K562 (cell line): ENCODE measurements around the gene MRPL11. TPM values are rescaled to one million over a fixed set of nuclear protein-coding genes. Genes with fewer than 3 reads are reported as not detected.

Source experiments
- HDAC2 ChIP-seq: fragments of 450-650 bp; IDR thresholded peaks from 2 replicates; pipeline ENCODE4 v1.6.1; 2016; ENCODE audit warnings: mild to moderate bottlenecking
- MAZ ChIP-seq, 2 experiments: fragments of 450-650 bp in 1 of 2; sonication (generic) in 1 of 2; formaldehyde crosslinking; IDR thresholded peaks in 1 of 2; conservative IDR thresholded peaks in 1 of 2; 2 replicates each; pipeline versions ENCODE4 v1.4.0 to v1.5.0; 2020; ENCODE audit warnings: mild to moderate bottlenecking in 1 of 2, missing genetic modification reagents in 1 of 2
- NFYB ChIP-seq: IDR thresholded peaks from 2 replicates; pipeline ENCODE4 v1.6.1; 2011; ENCODE audit warnings: mild to moderate bottlenecking, moderate library complexity; ENCODE audit not compliant: insufficient read length; ENCODE audit errors: extremely low read depth
- PTTG1 ChIP-seq: fragments of 450-650 bp; IDR thresholded peaks from 2 replicates; pipeline ENCODE4 v1.6.1; 2016; ENCODE audit warnings: low read depth, mild to moderate bottlenecking, missing genetic modification characterization, missing compliant biosample characterization
- TAF9B ChIP-seq: fragments of 450-650 bp; IDR thresholded peaks from 2 replicates; pipeline ENCODE4 v1.6.1; 2018; ENCODE audit warnings: mild to moderate bottlenecking; ENCODE audit not compliant: partially characterized antibody
- ZNF644 ChIP-seq: fragments of 200-800 bp; sonication (Bioruptor generic); IDR thresholded peaks from 2 replicates; pipeline ENCODE4 v1.6.1; 2016; ENCODE audit warnings: low read depth, missing genetic modification characterization, missing compliant biosample characterization
- polyA plus RNA-seq, 8 experiments: library from polyadenylated mRNA; depleted of rRNA in 4 of 8; stranded (reverse) in 5 of 8; unstranded in 3 of 8; fragments of >200 nt; fragmentation: Nextera tagmentation in 2 of 8; fragmentation: Illumina TruSeq in 1 of 8; extraction: Ambion mirVana in 2 of 8; extraction: Trizol in 1 of 8; gene quantifications; 2 replicates each; pipeline versions ENCODE4 v1.2.1 to v1.2.3, GENCODE V29; 2011 to 2014; ENCODE audit warnings: inconsistent platforms in 1 of 8, missing spikeins in 1 of 8
- total RNA-seq, 7 experiments: library from RNA; depleted of rRNA in 6 of 7; stranded (reverse); fragments of >200 nt in 6 of 7; fragmentation: Illumina TruSeq in 2 of 7; extraction: Trizol in 2 of 7; gene quantifications; 2 replicates each; pipeline versions ENCODE4 v1.2.1 to v1.2.3, GENCODE V29; 2011 to 2021; ENCODE audit warnings: low replicate concordance in 1 of 7
- TF ChIP-seq, protein P1 (sequence below): sonication (generic); formaldehyde crosslinking; IDR thresholded peaks from 2 replicates; pipeline ENCODE4 v1.8.0; 2023; ENCODE audit warnings: mild to moderate bottlenecking, missing genetic modification reagents
- TF ChIP-seq, protein P2 (sequence below): fragments of 450-650 bp; formaldehyde crosslinking; IDR thresholded peaks from 2 replicates; pipeline ENCODE4 v1.4.0; 2020; ENCODE audit warnings: mild to moderate bottlenecking, mixed read lengths

MRPL11 gene
- total and polyA plus RNA-seq, 9 of the 15 experiments (the other 6 are each of a cell fraction or from before 2014, with no cell fraction given) = 33.0 to 173 (median 91.9) TPM

DNA sequence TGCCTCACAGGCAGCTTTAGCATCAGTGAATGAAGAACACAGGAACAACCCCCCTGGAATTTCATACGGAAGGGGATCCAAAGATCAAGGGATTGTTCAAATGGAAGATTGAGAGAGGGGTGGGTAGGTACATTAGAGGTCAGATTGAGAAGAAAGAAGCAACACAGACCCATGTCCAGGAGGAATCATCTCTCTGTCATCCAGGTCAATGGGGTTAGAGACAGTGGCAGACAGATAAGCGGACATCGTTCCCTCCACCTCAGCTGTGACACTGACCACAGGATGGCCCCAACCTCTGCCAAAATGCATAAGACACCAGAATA, 19.7 kb downstream of the MRPL11 start (continued):
- TF ChIP-seq, protein P1, sequence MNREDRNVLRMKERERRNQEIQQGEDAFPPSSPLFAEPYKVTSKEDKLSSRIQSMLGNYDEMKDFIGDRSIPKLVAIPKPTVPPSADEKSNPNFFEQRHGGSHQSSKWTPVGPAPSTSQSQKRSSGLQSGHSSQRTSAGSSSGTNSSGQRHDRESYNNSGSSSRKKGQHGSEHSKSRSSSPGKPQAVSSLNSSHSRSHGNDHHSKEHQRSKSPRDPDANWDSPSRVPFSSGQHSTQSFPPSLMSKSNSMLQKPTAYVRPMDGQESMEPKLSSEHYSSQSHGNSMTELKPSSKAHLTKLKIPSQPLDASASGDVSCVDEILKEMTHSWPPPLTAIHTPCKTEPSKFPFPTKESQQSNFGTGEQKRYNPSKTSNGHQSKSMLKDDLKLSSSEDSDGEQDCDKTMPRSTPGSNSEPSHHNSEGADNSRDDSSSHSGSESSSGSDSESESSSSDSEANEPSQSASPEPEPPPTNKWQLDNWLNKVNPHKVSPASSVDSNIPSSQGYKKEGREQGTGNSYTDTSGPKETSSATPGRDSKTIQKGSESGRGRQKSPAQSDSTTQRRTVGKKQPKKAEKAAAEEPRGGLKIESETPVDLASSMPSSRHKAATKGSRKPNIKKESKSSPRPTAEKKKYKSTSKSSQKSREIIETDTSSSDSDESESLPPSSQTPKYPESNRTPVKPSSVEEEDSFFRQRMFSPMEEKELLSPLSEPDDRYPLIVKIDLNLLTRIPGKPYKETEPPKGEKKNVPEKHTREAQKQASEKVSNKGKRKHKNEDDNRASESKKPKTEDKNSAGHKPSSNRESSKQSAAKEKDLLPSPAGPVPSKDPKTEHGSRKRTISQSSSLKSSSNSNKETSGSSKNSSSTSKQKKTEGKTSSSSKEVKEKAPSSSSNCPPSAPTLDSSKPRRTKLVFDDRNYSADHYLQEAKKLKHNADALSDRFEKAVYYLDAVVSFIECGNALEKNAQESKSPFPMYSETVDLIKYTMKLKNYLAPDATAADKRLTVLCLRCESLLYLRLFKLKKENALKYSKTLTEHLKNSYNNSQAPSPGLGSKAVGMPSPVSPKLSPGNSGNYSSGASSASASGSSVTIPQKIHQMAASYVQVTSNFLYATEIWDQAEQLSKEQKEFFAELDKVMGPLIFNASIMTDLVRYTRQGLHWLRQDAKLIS (CRISPR knock-in tag) = 0 out of 2 replicates have a peak, but pooled peaks have one; percentile 6
- TF ChIP-seq NFYB = no peak
- no peak for TF ChIP-seq TAF9B
- no peak for TF ChIP-seq PTTG1 (tag)
- 0 out of 4 replicates have a peak, but pooled peaks of 1 of the 2 experiments have one; percentile 3 for TF ChIP-seq MAZ (CRISPR knock-in tag; conservative IDR thresholded peaks at IDR 0.05 in 1 of 2, IDR thresholded peaks at IDR 0.05 in 1 of 2)
- TF ChIP-seq, protein P2, sequence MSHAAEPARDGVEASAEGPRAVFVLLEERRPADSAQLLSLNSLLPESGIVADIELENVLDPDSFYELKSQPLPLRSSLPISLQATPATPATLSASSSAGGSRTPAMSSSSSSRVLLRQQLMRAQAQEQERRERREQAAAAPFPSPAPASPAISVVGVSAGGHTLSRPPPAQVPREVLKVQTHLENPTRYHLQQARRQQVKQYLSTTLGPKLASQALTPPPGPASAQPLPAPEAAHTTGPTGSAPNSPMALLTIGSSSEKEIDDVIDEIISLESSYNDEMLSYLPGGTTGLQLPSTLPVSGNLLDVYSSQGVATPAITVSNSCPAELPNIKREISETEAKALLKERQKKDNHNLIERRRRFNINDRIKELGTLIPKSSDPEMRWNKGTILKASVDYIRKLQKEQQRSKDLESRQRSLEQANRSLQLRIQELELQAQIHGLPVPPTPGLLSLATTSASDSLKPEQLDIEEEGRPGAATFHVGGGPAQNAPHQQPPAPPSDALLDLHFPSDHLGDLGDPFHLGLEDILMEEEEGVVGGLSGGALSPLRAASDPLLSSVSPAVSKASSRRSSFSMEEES (CRISPR knock-in tag) = no peak
- 0 out of 2 replicates have a peak, but pooled peaks have one; percentile 5 for TF ChIP-seq HDAC2
- 0 out of 2 replicates have a peak, but pooled peaks have one; percentile 5 for TF ChIP-seq ZNF644 (tag)
